Breast epithelium (tissue), 4 donors: Measurements from ENCODE around the gene BLOC1S2. TPM values are rescaled to one million over a fixed set of nuclear protein-coding genes. Genes with fewer than 3 reads are reported as not detected.

Experiments used
- DNase-seq, 2 donors: peaks; one replicate each; pipeline ENCODE4 v3.0.0-alpha.2; 2019; ENCODE audit warnings: low spot score in 2 of 2
- H3K27ac ChIP-seq, 2 donors: fragments of 200-600 bp; sonication (generic) in 1 of 2; one replicate each; pipeline ENCODE4 v1.5.1; 2016 to 2019; ENCODE audit warnings: mild to moderate bottlenecking in 1 of 2
- H3K27me3 ChIP-seq, 2 donors: fragments of 200-600 bp; sonication (generic) in 1 of 2; one replicate each; pipeline versions ENCODE4 v1.5.1 to v1.6.0; 2017 to 2019; ENCODE audit warnings: control low read depth in 1 of 2, mild to moderate bottlenecking in 1 of 2
- H3K36me3 ChIP-seq: fragments of 200-600 bp; one replicate; pipeline ENCODE4 v1.5.1; 2019
- H3K4me1 ChIP-seq, 2 donors: fragments of 200-600 bp; sonication (generic); one replicate each; pipeline ENCODE4 v1.5.1; 2016 to 2019; ENCODE audit warnings: control low read depth in 1 of 2
- H3K4me3 ChIP-seq, 3 donors: fragments of 200-600 bp; sonication (generic); 1 replicate in 2 of 3; 2 replicates in 1 of 3; pipeline ENCODE4 v1.5.1; 2016 to 2019; ENCODE audit warnings: mild to moderate bottlenecking in 3 of 3, moderate library complexity in 2 of 3
- H3K9me3 ChIP-seq, 2 donors: fragments of 200-600 bp; sonication (generic) in 1 of 2; one replicate each; pipeline ENCODE4 v1.5.1; 2016 to 2019; ENCODE audit warnings: control low read depth in 1 of 2
- CTCF ChIP-seq, 3 donors: fragments of 450-650 bp; IDR thresholded peaks; one replicate each; pipeline ENCODE4 v1.5.1; 2016 to 2017; ENCODE audit warnings: antibody characterized with exemption in 3 of 3, mild to moderate bottlenecking in 3 of 3, moderate library complexity in 3 of 3
- POLR2A ChIP-seq: fragments of 450-650 bp; IDR thresholded peaks from one replicate; pipeline ENCODE4 v1.6.1; 2016; ENCODE audit warnings: antibody characterized with exemption, mild to moderate bottlenecking, moderate library complexity
- POLR2AphosphoS5 ChIP-seq, 3 donors: sonication (generic); formaldehyde crosslinking; IDR thresholded peaks; one replicate each; pipeline ENCODE4 v1.6.1; 2017; ENCODE audit warnings: antibody characterized with exemption in 3 of 3
- intact Hi-C: fragments of 100-400 bp; cut with DNase I; formaldehyde crosslinking; loops from one replicate; pipeline ENCODE4 v1.15.1; 2023; ENCODE audit warnings: low total_unique reads
- total RNA-seq, 3 donors: library from RNA; depleted of rRNA; stranded (reverse); fragments of >200 nt; gene quantifications; one replicate each; pipeline ENCODE4 v1.1.0, GENCODE V29; 2016

BLOC1S2 gene
- total RNA-seq, 3 donors from 2014 or later, result 25.9 to 28.0 (median 26.5) TPM

GRCh38 chr10:100245484-100246220, 40.8 kb downstream of the BLOC1S2 start:
- no peak for DNase-seq
- Histone ChIP-seq H3K9me3 (no peaks in the 10 kb centered on the region), H3K36me3 (no peaks in the 10 kb centered on the region), H3K4me1 (no peaks in the 10 kb centered on the region), H3K27me3 (no peaks in the 10 kb centered on the region), H3K27ac (no peak overlapping the region), H3K4me3 (no peak overlapping the region)
- TF ChIP-seq POLR2A (no peak), CTCF (IDR thresholded peaks at IDR 0.05) (no peak), POLR2AphosphoS5 (IDR thresholded peaks at IDR 0.05) (no peak)
- intact Hi-C loops, result no loop called here

GRCh38 chr10:100239851-100240250, 46.6 kb downstream of the BLOC1S2 start:
- DNase-seq, result no peak
- H3K27me3 ChIP-seq, result no peaks in the 10 kb centered on the region
- no peak for TF ChIP-seq POLR2AphosphoS5 (IDR thresholded peaks at IDR 0.05)
- TF ChIP-seq CTCF (IDR thresholded peaks at IDR 0.05), result no peak
- no peak for TF ChIP-seq POLR2A
- no peak overlapping the region for H3K4me3 ChIP-seq
- no peaks in the 10 kb centered on the region for H3K36me3 ChIP-seq
- H3K4me1 ChIP-seq, result no peaks in the 10 kb centered on the region
- no peak overlapping the region for H3K27ac ChIP-seq
- H3K9me3 ChIP-seq, result no peaks in the 10 kb centered on the region
- intact Hi-C loops, result no loop called here

- H3K4me1 ChIP-seq, result no peaks in the 10 kb centered on the region
- no peaks in the 10 kb centered on the region for H3K9me3 ChIP-seq
- no peak overlapping the region for H3K27ac ChIP-seq
- DNase-seq, result no peak
- TF ChIP-seq CTCF (IDR thresholded peaks at IDR 0.05) (no peak), POLR2A (no peak), POLR2AphosphoS5 (IDR thresholded peaks at IDR 0.05) (no peak)
- no peaks in the 10 kb centered on the region for H3K27me3 ChIP-seq
- H3K36me3 ChIP-seq, result no peaks in the 10 kb centered on the region
- intact Hi-C loops, result no loop called here
- no peak overlapping the region for H3K4me3 ChIP-seq
Observed at GRCh38 chr10:100238429-100238828, 48.1 kb downstream of the BLOC1S2 start.

GRCh38 chr10:100232101-100232500, 54.4 kb downstream of the BLOC1S2 start:
- H3K27me3 ChIP-seq, result no peaks in the 10 kb centered on the region
- no peak for DNase-seq
- no peaks in the 10 kb centered on the region for H3K9me3 ChIP-seq
- H3K4me1 ChIP-seq, result no peaks in the 10 kb centered on the region
- H3K4me3 ChIP-seq, result no peak overlapping the region
- no peaks in the 10 kb centered on the region for H3K36me3 ChIP-seq
- TF ChIP-seq POLR2AphosphoS5 (IDR thresholded peaks at IDR 0.05) (no peak), POLR2A (no peak)
- intact Hi-C loops, result no loop called here
- H3K27ac ChIP-seq, result no peak overlapping the region

GRCh38 chr10:100229819-100230422, 56.6 kb downstream of the BLOC1S2 start:
- H3K9me3 ChIP-seq, result no peaks in the 10 kb centered on the region

More at GRCh38 chr10:100229819-100230422, 56.6 kb downstream of the BLOC1S2 start:
- TF ChIP-seq CTCF (IDR thresholded peaks at IDR 0.05), result no peak
- no peak for TF ChIP-seq POLR2A
- TF ChIP-seq POLR2AphosphoS5 (IDR thresholded peaks at IDR 0.05), result no peak
- H3K27me3 ChIP-seq, result no peaks in the 10 kb centered on the region
- H3K4me1 ChIP-seq, result no peaks in the 10 kb centered on the region
- intact Hi-C loops, result no loop called here
- no peaks in the 10 kb centered on the region for H3K36me3 ChIP-seq
- peak overlapping the region; percentile 82 for H3K27ac ChIP-seq
- DNase-seq, result no peak
- peak overlapping the region; percentile 66 to 91 (median 71) for H3K4me3 ChIP-seq
